HG02970 (cell line): ENCODE data around the gene PIP4K2C.
"Not testable (repeated sequence)": the region's sequence is repeated elsewhere in the genome, so short reads cannot be mapped to it uniquely, and the experiment has no call there.

Source experiments
- ATAC-seq: cut with Tn5 transposase; IDR thresholded peaks from one replicate; pipeline ENCODE4 v1.9.1; 2021; ENCODE audit warnings: mild to moderate bottlenecking, moderate library complexity, moderate number of reproducible peaks; ENCODE audit not compliant: unreplicated experiment, low FRiP score

PIP4K2C gene

GRCh38 chr12:57606821-57607220 lies 15.8 kb downstream of the PIP4K2C start:
- ATAC-seq = no peak

- ATAC-seq = no peak
Observed at GRCh38 chr12:57607958-57608663, 17.1 kb downstream of the PIP4K2C start.

DNA sequence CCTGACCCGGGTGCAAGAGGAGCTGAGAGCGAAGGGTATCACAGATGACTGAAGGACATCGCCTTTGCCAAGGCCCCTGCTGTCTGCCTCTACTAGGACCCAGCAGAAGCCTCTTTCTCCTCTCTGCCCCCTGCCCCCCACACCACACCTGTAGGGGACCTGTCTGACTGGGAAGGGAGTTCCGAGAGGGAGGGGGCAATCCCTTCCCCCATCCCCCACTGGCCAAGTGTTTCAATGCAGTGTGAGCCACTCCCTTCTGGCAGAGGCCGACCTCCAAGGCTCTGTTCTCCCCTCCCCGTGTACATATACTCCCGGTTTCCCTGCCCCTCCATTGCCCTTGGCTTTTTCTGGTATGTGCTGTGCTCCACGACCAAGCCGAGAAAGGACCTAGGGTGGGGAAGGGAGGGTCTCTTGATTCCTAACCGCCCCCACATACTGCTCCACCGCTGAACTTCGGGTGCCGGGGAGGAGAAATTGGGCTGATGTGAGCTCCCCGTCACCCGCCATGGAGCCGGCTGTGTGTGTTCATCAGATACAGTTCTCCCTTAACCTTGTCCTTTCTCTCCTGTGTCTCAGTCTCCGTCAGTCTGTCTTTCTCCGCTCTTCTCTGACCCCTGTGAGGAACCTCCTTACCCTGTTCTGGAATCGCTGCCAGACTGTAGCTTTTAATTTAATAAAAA lies 18.2 kb downstream of the PIP4K2C start:
- ATAC-seq = no peak

DNA sequence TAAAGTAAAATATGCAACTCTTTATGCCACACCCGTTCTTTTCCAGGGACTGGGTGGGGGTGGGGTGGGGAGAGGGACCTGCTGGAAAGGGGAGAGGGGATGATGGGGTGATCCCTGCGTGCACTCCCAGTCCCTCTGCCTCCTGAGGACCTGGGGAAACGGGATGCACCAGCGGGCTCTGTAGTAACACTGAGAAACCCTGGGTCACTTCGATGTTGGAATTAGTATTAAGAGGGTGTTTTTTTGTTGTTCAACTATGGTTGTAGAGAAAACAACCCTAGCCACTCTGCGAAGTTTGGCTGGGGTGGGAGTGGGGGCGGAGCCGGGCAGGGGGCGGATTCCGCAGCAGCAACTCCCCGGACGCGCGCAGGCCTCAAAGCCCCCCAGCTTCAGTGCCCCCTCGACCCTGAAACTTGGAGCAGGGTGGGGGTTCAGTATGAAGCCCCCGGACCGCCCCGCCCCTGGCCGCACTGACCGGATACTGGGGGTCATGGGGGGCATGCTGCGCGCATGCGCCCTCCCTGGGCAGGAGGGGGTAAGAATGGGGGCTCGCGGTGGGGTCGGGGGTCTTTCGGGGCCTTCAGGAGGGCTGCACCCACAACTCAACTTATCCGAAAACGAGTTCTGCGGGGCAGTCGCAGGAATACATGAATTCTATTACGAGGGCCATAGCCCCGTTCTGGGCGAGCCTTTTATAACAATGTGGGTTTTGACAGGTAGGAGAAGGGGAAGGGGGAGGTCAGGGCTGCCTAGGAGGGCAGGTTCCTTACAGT lies 19.0 kb downstream of the PIP4K2C start:
- no peak for ATAC-seq

DNA sequence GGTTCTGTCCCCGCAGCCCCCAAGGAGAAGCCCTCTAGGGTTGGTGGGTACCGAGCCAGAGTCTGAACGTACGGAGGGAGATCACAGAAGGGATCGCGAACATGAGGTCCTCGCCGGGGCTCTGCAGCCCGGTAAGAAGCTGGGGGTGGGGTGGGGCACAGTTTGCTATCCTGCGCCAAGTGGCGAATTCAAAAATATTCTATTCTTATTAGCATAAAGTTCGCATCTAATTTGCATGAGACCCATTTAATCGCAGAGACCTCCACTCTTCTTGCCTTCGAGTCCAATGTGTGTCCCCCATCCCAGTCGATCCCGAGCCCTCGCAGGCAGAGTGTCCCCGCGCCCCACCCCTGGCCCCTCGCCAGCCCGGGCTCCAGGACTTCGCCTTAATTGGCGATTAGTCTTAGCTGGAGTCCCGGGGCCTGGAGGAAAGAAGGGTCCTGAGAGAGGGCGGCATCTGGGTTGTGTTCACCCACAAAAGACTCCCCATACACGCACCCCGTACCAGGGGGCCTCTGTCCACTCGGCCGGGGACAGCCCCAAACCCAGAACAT lies 19.6 kb downstream of the PIP4K2C start:
- ATAC-seq = no peak

DNA sequence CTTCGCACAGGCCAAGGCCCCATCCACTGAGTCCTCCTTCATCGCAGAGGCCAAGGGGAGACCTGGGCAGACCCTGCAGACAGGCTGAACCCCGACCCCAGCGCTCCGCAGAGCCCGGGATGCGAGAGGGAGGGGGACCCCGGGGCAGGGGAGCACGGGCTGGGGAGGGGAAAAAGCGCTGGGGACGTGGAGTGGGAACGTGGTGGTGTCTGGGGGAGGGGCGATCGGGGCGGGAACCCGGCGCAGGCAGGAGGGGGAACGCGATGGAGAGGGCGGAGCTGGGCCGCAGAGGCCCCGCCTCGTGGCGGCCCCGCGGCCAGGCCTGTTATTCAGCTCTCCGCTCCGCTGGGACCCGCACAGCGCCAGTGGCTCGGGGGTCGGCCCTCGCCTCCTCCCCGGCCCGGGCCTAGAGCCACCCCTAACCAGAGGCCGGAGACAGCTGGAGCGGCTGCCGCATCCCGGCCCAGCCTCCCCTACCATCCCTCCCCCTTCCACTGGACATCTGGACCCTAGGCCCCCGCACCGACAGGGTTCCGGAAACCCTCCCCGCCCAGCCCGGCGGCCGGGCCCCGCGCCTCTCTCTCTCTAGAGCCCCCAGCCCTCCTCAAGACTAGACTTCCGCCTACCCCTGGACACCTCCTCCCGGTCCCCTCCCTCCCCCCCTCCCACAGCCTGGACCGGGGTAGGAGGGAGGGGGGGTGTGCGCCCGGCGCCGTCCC lies 20.3 kb downstream of the PIP4K2C start, which contains the start of gene ARHGEF25:
TSS of gene ARHGEF25 (plus strand) at position 328 of the 719 bp plus-strand sequence. CDS start 460 bp downstream, outside the sequence.
- ATAC-seq = no peak

DNA sequence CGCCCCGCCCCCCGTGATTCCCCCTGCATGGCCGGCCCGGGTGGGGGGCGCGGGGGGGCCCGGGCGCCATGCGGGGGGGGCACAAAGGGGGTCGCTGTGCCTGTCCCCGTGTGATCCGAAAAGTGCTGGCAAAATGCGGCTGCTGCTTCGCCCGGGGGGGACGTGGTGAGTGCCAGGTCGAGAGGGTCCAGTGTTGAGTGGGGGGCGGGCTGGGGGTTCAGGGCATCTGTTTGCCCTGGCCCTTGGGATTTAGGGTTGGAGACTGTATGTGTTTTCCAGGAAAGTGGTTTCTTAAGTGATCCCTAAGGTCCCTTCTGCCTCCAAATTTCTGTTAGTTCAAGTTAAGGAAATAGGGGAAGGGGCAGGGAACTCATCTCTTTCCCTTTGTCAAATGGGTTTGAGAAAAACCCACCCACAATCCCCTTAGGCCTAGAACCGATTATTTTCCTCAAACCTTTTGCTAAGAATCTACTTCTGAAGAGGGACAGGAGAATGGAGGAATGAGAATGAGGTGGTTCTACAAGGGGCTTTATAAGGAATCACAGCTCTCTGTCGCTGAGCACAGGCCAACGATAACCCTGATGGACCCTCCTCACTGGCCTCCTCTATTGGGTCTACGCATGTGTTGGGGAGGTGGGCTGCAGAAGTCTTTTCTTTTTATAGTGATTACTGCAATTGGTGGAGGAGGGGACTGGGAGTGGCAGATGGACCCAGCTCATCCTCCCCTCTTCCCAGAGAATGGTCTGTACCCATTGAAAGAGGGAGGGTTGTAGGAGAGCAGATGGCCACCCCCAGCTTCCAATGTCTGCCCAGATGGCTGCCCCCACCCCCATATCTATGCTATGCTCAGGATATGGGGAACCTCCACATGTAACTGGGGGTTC lies 21.1 kb downstream of the PIP4K2C start:
- no peak for ATAC-seq

GRCh38 chr12:57612711-57613426 lies 21.9 kb downstream of the PIP4K2C start:
- ATAC-seq = no peak

DNA sequence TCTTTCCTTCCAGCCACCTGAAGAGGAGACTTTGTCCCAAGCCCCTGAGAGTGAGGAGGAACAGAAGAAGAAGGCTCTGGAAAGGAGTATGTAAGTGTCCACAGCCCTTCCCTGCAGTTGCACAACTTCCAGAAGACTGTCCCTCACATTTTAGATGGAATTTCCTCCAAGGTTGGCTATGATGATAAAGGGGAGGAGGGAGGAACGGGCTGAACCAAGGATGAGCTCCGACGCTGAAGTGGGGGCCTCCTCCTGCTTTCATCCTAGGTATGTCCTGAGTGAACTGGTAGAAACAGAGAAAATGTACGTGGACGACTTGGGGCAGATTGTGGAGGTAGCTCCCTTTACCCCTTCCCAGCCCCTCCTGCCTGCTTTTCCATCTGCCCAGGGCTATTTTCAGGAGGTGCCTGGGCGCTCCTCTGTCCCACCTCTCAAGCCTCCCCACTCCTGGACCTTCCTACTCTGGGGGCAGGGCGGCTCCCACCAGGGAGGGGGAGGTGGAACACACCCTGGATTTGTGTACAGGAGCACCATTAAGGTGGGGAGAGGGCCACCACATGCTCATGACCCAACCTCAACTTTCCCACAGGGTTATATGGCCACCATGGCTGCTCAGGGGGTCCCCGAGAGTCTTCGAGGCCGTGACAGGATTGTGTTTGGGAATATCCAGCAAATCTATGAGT lies 22.6 kb downstream of the PIP4K2C start:
- no peak for ATAC-seq

- ATAC-seq = no peak
Observed at GRCh38 chr12:57614178-57614947, 23.4 kb downstream of the PIP4K2C start.

DNA sequence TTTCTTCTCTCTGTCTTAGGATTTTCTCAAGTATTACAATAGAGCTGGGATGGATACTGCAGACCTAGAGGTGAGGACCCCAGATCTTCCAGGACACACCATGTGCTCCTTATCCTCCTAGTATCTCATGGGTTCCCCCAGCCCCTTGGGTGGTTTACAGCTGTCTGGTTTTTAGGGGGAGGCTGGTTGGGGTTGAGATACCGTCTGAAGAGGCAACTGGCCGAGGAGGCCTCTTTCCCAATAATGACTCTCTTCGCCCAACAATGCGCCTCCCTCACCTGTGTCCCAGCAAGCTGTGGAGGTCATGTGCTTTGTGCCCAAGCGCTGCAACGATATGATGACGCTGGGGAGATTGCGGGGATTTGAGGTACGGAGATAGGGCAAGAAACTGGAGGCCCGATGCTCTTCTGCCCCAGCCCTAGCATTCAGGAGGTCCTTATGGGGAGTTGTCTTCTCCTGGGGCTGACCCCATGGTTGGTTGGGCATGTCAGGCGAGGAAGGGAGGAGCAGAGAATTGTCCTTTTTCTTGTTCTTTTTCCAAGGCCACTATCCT lies 24.0 kb downstream of the PIP4K2C start:
- no peak for ATAC-seq

DNA sequence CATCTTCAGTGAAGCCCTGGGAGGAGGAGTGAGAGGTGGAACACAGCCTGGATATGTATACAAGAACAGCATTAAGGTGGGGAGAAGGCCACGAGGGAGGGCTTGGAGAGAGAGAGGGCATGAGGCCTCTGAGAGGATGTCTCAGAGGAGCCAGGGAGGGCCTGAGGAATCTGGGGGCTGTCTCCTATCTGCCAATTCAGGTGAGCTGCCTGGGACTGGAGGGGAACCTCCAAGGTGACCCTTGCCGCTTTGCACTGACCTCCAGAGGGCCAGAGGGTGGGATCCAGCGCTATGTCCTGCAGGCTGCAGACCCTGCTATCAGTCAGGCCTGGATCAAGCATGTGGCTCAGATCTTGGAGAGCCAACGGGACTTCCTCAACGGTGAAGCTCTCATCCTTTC lies 24.6 kb downstream of the PIP4K2C start:
- ATAC-seq = no peak

DNA sequence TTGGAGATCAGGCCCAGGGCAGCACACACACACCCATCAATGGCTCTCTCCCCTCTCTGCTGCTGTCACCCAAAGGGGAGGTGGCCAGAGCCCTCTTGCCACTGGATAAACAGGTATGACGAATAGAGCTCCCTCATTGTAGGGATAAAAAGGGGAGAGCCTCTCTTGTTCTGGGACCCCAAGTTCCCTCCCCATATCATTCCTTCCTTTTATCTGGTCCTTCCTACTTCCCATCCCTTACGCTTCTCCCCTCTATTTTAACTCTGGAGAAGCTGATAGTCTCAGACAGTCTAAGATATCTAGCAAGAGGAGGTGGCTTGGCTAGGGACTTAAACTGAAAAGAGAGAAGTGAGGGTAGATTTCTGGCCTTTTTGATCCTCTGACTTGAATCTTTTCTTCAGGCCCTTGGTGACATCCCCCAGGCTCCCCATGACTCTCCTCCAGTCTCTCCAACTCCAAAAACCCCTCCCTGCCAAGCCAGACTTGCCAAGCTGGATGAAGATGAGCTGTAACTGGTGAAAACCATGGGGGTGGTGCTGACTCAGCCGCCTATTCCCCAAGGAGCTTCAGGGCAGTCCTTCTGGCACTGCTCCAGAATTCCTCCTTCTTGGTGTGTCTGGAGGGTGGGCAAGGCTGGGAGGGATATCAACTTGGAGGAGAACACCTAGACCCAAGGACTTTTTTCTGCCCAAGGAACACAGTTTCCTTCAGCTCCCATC lies 25.6 kb downstream of the PIP4K2C start:
- ATAC-seq = no peak

- no peak for ATAC-seq
Observed at GRCh38 chr12:57617942-57618341, 26.9 kb downstream of the PIP4K2C start.

GRCh38 chr12:57618431-57618830 lies 27.4 kb downstream of the PIP4K2C start:
- ATAC-seq = not testable (repeated sequence)

GRCh38 chr12:57618966-57619433 lies 28.0 kb downstream of the PIP4K2C start:
- ATAC-seq = no peak
